HG03571 (cell line): ENCODE measurements around the gene EXOC4.

ENCODE experiments used
- ATAC-seq: cut with Tn5 transposase; IDR thresholded peaks from one replicate; pipeline ENCODE4 v1.9.1; 2021; ENCODE audit not compliant: unreplicated experiment

Gene EXOC4

GRCh38 chr7:133812877-133813276, 560.0 kb downstream of the EXOC4 start:
- no peak for ATAC-seq

DNA sequence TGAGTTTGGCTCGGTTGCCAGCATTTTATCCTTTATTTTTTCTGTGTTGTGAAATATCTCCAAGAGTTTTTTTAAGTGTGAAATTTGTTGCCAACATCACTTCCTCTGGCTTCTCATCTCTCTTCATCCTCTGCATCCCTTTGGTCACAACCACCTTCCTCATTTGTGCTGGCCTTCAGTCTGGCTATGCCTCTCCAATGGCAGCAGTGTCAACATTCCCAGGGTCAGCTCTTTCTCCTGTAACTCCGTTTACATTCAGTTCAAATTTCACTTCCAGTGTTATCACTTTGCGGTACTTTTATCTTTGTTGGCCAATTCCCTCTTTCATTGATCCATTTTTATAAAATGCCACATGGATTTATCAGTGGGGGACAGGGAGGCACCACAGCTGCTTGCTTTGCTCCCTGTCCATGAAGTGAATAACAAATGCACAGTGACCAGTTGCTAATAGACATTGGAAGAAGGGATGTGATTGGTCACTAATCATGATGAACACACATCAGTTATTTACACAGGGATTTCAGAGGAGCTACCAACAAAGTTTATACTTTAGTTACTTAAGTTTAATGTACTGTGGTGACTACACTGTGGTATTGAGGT, 562.8 kb downstream of the EXOC4 start:
- no peak for ATAC-seq

- no peak for ATAC-seq
Observed at GRCh38 chr7:133819695-133820094, 566.8 kb downstream of the EXOC4 start.

- no peak for ATAC-seq
Observed at GRCh38 chr7:133820584-133820983, 567.7 kb downstream of the EXOC4 start.

DNA sequence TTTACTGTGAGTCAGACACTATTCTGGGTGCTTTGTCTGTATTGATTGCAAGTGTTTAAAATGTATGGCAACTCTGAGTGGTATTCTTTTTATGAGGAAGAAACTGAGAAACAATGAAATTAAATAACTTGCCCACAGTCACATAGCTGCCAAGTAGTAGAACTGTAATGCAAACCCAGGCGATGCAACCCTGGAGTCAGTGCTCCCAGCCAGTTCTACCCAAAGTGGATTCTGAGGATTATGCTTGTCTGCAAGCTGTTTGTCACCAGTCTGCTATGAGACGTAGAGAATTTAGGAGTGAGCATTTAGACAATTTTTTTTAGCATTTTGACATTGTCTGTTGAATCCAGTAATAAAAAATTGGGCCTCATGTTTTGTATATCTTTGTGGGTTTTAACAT, 568.3 kb downstream of the EXOC4 start:
- no peak for ATAC-seq

- no peak for ATAC-seq
Observed at GRCh38 chr7:133822001-133822641, 569.2 kb downstream of the EXOC4 start.

DNA sequence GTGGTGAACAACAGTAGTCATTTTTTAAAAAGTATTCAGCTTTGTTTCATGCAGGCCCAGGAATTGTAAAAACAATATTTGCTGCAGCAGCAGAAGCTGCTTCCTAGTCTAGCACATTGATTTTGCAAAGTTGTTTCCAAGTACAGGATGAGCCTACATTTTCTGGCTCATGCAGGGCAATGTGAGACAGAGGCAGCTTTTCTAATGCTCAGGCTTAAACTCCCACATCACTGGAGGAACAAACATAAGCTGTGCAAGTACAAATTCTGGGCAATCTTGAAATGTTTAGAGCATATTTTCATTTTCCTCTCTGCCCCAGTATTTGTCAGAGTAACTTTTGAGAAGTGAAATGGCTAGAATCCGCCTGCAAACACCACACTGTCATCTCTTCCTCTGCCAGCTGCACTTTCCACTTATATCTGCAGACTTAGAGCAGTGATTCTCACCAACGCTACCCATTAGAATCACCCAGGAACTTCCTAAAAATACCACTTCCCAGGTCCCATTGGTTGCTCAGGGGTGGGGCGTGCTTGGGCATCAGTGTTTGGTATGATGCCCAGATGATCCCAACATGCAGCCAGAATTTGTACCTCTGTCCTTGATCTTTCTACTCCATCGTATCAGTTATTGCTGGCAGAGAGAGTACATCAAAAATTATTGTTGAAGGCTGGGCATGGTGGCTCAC, 570.1 kb downstream of the EXOC4 start:
- no peak for ATAC-seq

- no peak for ATAC-seq
Observed at GRCh38 chr7:133824132-133824531, 571.3 kb downstream of the EXOC4 start.

GRCh38 chr7:133827707-133828623, 575.1 kb downstream of the EXOC4 start:
- peak; percentile 45 for ATAC-seq

GRCh38 chr7:133828906-133829305, 576.0 kb downstream of the EXOC4 start:
- no peak for ATAC-seq

- no peak for ATAC-seq
Observed at GRCh38 chr7:133829336-133829897, 576.5 kb downstream of the EXOC4 start.

- ATAC-seq: no peak
Observed at GRCh38 chr7:133830081-133830480, 577.2 kb downstream of the EXOC4 start.

DNA sequence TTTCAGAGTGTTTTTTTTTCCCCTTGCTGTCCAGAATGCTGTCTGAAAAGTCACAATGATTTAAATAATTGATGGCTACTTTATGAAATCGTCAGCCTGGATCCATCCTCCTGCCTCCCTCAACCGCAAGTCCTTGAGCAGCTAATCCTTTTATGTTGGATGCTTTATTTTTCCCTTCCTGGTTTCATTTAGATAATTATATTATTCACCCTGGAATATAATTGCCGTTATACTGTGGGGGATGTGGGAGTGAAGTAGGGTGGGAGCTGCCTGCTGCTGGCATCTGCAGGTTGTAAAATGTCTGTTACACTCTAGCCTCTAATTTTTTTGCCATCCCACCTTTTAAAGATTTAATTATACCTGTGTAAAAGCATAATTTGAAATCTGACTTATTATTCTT, 583.8 kb downstream of the EXOC4 start:
- no peak for ATAC-seq

GRCh38 chr7:133837224-133837623, 584.3 kb downstream of the EXOC4 start:
- no peak for ATAC-seq

DNA sequence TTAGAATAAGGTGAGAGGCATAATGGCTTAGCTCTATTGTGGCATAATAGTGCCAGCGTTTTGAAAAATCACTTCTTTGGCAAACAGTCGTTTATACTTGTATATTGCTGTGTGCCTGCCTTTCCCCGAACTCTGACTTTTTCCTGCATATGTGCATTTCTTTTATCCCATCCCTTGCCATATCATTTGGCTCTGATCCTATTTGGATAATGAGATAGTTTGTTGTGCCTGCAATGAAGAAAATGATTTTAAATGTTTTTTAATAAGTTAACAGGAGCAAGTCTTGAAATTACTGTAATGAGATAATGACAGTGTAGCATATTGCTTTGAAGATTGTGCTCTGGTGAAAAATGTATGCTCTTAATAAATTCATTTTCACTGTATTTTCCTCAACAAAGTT, 586.2 kb downstream of the EXOC4 start:
- ATAC-seq: no peak

DNA sequence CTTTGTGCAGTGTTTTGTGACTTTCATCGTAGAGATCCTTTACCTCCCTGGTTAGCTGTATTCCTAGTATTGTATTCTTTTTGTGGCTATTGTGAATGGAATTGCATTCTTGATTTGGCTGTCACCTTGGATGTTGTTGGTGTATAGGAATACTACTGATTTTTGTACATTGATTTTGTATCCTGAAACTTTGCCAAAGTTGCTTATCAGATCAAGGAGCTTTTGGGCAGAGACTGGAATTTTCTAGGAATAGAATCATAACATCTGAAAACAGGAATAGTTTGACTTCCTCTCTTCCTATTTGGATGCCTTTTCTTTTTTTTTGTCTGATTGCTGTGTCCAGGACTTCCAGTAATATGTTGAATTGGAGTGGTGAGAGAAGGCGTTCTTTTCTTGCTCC, 590.5 kb downstream of the EXOC4 start:
- no peak for ATAC-seq

- ATAC-seq: no peak
Observed at GRCh38 chr7:133845005-133845404, 592.1 kb downstream of the EXOC4 start.

DNA sequence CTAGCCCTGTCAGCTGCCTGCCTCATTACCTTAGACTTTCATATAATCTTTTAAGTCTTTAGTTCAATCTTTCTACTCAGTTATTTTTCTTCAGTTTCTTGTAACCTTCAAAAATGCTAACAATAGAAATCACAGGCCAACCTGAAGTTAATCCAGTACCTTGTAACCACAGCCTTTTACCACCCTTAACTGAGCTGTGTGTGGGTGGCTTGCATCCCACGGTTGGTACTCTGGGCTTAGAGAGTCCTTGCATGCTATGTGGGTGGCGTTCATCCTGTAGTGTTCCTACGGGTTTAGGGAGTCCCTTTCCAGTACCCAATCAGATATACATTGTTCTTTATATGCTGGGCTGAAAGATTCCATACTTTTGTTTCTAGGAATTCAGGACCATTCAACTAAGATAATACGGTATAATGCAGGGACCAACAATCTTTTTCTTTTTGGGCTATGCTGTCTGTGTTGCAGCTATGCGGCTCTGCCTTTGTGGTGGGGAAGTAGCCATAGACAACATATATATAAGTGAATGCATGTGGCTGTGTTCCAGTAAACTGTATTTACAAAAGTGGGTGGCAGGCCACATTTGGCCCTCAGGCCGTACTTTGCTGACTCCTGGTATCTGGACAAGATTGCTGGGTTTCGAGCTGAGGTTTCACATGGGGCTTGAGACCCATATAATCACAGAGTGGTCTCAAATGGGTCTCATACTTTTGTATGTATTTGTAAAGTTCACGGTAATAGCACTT, 593.5 kb downstream of the EXOC4 start:
- no peak for ATAC-seq

DNA sequence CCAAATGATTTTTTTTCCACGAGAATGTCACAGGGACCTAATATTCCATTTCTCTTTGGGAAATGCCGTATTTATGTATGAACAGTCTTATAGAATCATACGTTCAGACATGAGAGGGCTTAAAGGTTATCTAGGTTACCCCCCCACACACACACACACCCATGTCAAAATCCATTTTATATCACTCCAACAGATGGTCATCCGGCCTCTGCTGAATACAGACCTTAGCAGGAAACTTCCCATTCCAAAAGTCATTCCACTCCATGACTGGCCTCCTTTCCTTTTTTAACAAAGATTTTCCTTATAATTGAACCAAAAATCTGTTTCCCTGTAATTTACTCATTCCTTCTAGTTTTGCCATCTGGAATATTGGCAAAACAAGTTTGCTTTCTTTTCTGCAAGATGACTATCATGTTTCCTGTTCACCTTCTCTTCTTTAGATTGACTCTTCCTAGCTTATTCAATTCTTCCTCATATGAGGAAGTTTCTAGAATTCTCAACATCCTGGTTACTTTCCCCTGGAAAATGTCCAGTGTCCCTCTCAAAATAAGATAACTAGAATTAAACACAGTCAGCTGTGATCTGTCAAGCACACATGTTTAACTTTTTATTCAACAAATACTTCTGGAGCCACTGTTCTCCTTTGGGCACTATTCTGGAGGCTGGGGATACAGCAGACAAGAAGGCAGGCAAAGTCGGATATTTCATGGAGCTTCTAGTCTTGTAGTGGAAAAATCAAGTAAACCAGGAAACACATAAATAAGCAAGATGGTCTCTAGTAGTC, 597.8 kb downstream of the EXOC4 start:
- ATAC-seq: no peak

GRCh38 chr7:133851411-133851810, 598.5 kb downstream of the EXOC4 start:
- no peak for ATAC-seq
